Ectodermal cell (in vitro differentiated cells): Measurements from ENCODE around the gene HDHD5.
A peak's percentile ranks its signal among the peaks of the same experiment; 100 is the strongest.

Experiments
- H3K27ac ChIP-seq: 2 replicates; pipeline ENCODE4 v1.7.0; 2013; ENCODE audit warnings: mild to moderate bottlenecking, low read depth, low read length; ENCODE audit not compliant: insufficient read depth, poor library complexity, severe bottlenecking
- H3K27me3 ChIP-seq: 2 replicates; pipeline ENCODE4 v1.7.0; 2013; ENCODE audit warnings: mild to moderate bottlenecking, low read length; ENCODE audit not compliant: insufficient read depth, control insufficient read depth, poor library complexity, severe bottlenecking
- H3K36me3 ChIP-seq: one replicate; pipeline ENCODE4 v1.7.0; 2013; ENCODE audit warnings: low read length; ENCODE audit not compliant: control insufficient read depth, insufficient read depth
- H3K4me1 ChIP-seq: one replicate; pipeline ENCODE4 v1.7.0; 2013; ENCODE audit warnings: low read length; ENCODE audit not compliant: control insufficient read depth, insufficient read depth
- H3K4me3 ChIP-seq: 2 replicates; pipeline ENCODE4 v1.7.0; 2013; ENCODE audit warnings: low read depth, low read length, control low read depth; ENCODE audit not compliant: insufficient read depth
- H3K9me3 ChIP-seq: 2 replicates; pipeline ENCODE4 v1.7.0; 2013; ENCODE audit warnings: mild to moderate bottlenecking, low read length, moderate library complexity; ENCODE audit not compliant: control insufficient read depth
- WGBS, 2 experiments: methylation state at CpG; one replicate each; pipeline ENCODE4 v1.1.7; 2013; ENCODE audit warnings: missing lambda C conversion rate in 2 of 2; 5-methylcytosine and 5-hydroxymethylcytosine counted together

The HDHD5 gene

DNA sequence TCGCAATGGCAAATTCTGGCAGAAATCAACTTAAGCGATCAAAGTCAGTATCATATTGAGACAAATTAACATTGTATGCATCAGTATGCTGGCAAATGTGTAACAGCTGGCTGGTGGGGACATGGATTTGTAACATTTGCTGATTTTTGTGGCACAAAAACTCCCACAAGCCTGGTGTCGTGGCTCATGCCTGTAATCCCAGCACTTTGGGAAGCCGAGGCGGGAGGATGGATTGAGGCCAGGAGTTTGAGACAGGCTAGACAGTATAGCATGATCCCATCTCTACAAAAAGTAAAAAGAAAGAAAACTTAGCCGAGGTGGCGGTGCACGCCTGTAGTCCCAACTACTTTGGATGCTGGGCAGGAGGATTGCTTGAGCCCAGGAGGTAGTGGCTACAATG, 17.6 kb upstream of the HDHD5 start:
- H3K4me1 ChIP-seq: peaks cover 7% of the 10 kb centered on the region
- H3K27me3 ChIP-seq: no peaks in the 10 kb centered on the region
- H3K4me3 ChIP-seq: no peak overlapping the region
- 86 to 94% methylated on average over 8 of the region's 8 CpGs for WGBS, 2 experiments
- no peaks in the 10 kb centered on the region for H3K36me3 ChIP-seq
- no peak overlapping the region for H3K27ac ChIP-seq
- no peaks in the 10 kb centered on the region for H3K9me3 ChIP-seq

DNA sequence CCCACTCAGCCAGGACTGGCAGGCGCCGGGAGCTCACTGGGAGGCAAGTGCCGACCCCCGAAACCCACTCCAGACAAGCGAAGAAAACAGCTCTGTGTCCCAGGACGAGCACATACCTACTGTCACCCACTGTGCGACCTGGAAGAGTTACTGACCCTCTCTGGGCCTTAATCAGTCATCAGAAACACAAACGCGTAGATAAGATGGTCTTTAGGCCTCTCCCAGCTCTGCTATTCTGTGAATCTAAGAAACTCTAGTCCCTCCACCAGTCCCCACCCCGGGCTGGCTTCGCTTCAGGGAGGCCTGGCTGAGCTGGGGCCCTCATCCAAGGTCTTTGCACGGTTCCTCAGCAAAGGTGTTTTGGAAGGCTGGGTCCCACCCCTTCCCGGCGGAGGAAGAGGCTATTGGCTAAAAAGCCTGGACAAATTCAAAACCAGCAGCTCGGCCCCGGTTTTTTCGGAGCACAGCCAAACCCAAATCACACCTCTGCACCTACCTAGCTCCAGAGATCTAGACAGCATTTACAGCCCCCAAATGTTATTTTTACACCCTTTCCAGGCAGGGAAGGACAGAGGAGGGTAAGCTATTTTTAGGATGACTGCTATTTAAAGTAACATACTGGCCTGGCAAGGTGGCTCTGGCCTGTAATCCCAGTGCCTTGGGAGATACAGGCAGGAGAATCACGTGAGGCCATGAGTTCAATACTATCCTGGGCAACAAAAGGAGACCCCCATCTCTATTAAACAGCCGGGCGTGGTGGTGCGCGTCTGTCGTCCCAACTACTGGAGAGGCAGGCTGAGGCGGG, 13.2 kb upstream of the HDHD5 start:
- Histone ChIP-seq H3K9me3 (no peaks in the 10 kb centered on the region), H3K4me3 (peak overlapping the region; percentile 62), H3K36me3 (no peaks in the 10 kb centered on the region), H3K27me3 (no peaks in the 10 kb centered on the region), H3K27ac (peak overlapping the region; percentile 60), H3K4me1 (peaks cover 7% of the 10 kb centered on the region)
- WGBS, 2 experiments: 55 to 57% methylated on average over 24 of the region's 24 CpGs

DNA sequence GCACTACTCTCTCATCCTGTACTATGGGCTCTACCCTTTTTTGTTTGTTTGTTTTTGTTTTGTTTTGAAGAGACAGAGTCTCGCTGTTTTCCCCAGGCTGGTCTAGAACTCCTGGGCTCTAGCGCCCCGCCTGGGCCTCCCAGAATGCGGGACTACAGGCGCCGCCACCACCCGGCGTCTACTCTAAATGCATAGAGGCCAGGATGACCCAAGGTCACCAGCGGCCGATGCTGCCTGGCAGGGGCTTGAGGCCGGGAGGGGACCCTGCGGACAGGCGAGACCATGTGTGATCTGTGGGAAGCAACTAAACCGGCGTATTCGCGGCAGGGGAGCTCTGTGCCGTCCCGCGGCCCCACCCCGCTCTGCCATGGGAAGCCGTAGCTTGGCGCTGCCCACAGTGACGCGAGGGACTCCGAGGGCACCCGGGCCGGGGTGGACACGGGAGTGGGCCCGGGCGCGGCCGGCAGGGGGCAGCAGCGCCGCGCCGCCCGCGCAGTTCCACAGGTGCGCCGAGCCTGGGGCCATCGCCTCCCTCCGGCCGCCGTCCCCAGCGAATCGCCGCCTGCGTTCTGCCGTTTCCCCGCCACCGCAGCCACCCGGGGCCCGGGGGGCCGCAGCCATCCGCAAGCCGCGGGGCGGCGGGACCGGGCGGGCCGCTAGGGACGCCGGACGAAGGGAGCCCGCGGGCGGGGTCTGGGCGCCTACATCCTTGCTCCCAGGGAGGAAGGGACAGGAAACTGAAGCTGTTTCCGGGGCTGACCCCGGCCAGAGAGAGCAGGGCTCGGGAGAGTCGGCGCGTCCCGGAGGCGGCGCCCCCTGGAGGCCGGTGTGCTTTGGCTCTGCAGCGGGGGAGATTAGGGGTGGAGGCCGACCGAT, 12.3 kb upstream of the HDHD5 start:
- H3K4me3 ChIP-seq: peak overlapping the region; percentile 62

DNA sequence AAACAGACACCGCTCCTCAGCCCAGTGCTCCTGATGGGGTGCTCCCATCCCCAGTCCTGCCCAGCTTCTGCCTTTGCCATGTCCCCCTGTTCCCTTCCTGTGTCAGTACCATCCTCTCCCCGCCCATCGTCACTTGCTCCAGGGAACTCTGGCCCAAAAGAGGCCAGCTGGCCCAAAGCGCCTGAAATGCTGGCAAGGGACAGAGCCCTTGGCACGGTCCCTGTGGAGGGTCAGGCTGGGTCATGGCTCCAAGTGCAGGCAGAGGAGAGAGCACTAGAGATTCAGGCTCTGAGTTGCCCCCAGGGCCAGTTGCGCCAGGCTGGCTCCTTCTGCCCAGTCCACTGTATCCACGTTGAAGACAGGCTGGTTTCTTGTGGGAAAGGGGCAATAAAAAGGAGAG, 8.4 kb upstream of the HDHD5 start:
- Histone ChIP-seq H3K36me3 (no peaks in the 10 kb centered on the region), H3K27ac (no peak overlapping the region), H3K27me3 (no peaks in the 10 kb centered on the region), H3K4me1 (peaks cover 6% of the 10 kb centered on the region), H3K4me3 (no peak overlapping the region), H3K9me3 (no peaks in the 10 kb centered on the region)
- 85 to 90% methylated on average over 7 of the region's 7 CpGs for WGBS, 2 experiments

More for the DNA sequence above, 12.3 kb upstream of the HDHD5 start:
- Histone ChIP-seq H3K9me3 (no peaks in the 10 kb centered on the region), H3K27me3 (no peaks in the 10 kb centered on the region), H3K36me3 (no peaks in the 10 kb centered on the region), H3K4me1 (peaks cover 7% of the 10 kb centered on the region), H3K27ac (peak overlapping the region; percentile 81)
- 1% methylated on average over 83 of the region's 83 CpGs for WGBS, 2 experiments

DNA sequence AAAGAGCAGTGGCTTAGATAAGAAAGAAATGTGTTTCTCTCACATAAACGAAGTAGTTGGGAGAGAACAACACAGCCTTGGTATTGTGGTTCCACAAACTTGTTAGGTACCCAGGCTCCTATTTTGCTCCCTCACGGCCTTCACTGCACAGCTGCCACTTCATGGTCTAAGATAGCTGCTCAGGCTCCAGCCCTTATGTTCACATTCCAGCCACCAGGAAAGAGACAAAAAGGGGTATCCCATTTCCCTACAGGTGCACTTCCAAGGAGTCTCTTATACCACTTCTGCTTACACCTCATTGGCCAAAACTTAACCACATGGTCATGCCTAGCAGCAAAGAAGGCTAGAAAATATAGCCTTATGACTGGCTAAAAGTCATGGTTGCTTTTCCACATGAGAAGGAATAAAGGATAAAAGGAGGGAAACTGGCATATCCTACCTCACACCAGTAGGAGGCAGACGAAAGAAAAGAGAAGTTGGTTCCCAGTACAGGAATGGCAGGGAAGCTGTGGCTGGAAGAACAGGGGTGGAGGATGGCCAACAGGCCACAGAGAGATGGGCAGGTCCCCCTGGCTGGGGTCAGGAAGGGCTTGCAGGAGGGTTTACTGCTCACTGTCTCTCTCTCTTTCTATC, 5.4 kb upstream of the HDHD5 start:
- no peaks in the 10 kb centered on the region for H3K36me3 ChIP-seq
- WGBS, 2 experiments: 84 to 88% methylated on average over 3 of the region's 3 CpGs
- H3K4me3 ChIP-seq: no peak overlapping the region
- no peaks in the 10 kb centered on the region for H3K27me3 ChIP-seq
- no peaks in the 10 kb centered on the region for H3K9me3 ChIP-seq
- H3K27ac ChIP-seq: no peak overlapping the region
- no peaks in the 10 kb centered on the region for H3K4me1 ChIP-seq

DNA sequence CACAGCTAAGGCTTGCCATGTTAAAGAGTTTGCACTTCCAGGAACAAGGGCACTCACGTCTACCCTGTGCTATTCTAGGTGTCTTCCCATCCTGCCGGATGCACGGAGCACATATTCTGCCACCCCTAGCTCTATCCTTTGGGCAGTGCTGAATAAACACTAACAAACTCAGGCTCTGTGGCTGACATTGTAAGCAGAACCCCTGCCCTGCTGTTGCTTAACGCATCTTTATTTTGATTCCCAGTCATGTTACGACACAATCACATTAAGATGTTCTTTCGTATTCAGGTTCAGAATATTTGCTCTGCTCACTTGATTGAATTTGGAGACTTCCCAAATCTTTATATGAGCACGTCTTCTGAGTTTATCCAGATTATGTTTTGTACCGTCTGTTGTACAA, 3.7 kb upstream of the HDHD5 start:
- H3K36me3 ChIP-seq: no peaks in the 10 kb centered on the region
- no peaks in the 10 kb centered on the region for H3K4me1 ChIP-seq
- WGBS, 2 experiments: 81 to 82% methylated on average over 8 of the region's 8 CpGs
- no peaks in the 10 kb centered on the region for H3K9me3 ChIP-seq
- H3K4me3 ChIP-seq: no peak overlapping the region
- H3K27me3 ChIP-seq: no peaks in the 10 kb centered on the region
- no peak overlapping the region for H3K27ac ChIP-seq

DNA sequence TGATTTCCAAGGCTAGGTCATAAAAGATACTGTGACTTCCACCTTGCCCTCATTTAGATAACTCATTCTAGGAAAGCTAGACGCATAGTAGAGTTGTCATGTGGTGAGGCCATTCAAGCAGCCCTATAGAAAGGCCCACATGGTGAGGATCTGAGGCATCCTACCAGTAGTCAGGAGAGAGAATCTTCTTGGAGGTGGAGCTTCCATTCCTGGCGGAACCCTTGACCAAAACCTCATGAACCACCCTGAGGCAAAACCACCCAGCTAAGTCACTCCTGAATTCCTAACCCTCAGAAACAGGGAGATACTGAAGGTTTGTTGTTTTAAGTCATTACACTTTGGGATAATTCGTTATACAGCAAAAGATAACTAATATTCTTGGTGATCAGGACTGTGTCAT, 2.9 kb upstream of the HDHD5 start:
- Histone ChIP-seq H3K27ac (no peak overlapping the region), H3K4me1 (no peaks in the 10 kb centered on the region), H3K27me3 (no peaks in the 10 kb centered on the region), H3K9me3 (no peaks in the 10 kb centered on the region), H3K4me3 (no peak overlapping the region), H3K36me3 (no peaks in the 10 kb centered on the region)
- 70 to 76% methylated on average over 3 of the region's 3 CpGs for WGBS, 2 experiments

DNA sequence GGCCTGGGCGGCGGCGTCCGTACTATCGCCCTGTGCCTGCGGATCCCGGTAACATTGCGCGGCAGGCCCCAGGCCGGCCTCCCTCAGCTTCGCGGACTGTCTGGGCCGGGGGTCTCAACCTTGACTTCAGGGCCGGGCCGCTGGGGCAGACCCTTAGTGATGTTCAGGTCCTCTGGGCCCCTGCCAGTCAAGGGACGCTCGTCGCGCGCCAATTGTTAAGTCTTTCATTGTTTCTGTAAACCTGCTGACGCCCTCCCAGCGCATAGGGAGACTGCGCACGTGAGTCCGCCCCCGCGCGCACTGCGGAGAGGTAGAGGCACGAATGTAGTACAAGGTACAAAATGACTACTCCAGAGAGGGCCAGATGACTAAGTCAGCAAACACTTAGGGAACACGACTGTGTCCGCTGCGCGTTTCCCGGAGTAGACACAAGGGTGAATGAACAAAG, 451 bp upstream of the HDHD5 start:
- no peaks in the 10 kb centered on the region for H3K4me1 ChIP-seq
- H3K9me3 ChIP-seq: no peaks in the 10 kb centered on the region
- no peak overlapping the region for H3K27ac ChIP-seq
- WGBS, 2 experiments: 75 to 79% methylated on average over 35 of the region's 35 CpGs
- peak overlapping the region; percentile 45 for H3K4me3 ChIP-seq
- H3K27me3 ChIP-seq: no peaks in the 10 kb centered on the region
- H3K36me3 ChIP-seq: no peaks in the 10 kb centered on the region

DNA sequence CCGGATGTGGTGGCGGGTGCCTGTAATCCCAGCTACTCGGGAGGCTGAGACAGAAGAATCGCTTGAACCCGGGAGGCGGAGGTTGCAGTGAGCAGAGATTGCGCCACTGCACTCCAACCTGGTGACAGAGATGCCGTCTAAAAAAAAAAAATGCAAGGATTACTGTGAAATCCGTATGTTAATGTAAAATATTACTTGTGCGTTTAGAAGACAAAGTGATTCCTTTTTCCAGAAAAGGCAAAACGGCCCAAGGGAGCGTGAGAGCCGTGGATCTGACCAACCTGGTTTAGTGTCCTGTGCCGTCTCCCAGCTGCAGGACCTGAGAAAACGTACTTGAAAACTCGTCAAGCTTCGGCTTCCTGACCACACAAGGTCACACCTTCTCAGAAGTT, 905 bp downstream of the HDHD5 start:
- Histone ChIP-seq H3K4me1 (no peaks in the 10 kb centered on the region), H3K27ac (no peak overlapping the region), H3K4me3 (peak overlapping the region; percentile 45), H3K9me3 (no peaks in the 10 kb centered on the region), H3K27me3 (no peaks in the 10 kb centered on the region), H3K36me3 (no peaks in the 10 kb centered on the region)
- WGBS, 2 experiments: 66% methylated on average over 17 of the region's 17 CpGs

DNA sequence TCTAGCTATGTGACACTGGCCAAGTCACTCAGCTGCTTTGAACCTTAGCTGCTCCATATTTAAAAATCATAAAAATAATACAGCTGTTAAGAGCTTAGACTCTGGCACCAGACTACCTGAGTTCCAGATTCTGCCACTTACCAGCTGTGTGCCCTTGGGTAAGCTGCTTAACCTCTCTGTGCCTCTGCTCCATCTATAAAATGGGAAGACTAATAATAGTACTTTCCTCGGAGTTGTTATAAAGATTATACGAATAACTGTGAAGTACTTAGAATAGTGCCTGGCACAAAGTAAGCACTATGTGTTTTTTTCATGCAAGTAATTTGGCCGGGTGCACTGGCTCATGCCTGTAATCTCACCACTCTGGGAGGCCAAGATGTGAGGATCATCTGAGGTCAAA, 1.4 kb downstream of the HDHD5 start:
- H3K27me3 ChIP-seq: no peaks in the 10 kb centered on the region
- H3K36me3 ChIP-seq: no peaks in the 10 kb centered on the region
- no peaks in the 10 kb centered on the region for H3K4me1 ChIP-seq
- 95 to 97% methylated on average over 3 of the region's 3 CpGs for WGBS, 2 experiments
- H3K9me3 ChIP-seq: no peaks in the 10 kb centered on the region
- H3K27ac ChIP-seq: no peak overlapping the region
- no peak overlapping the region for H3K4me3 ChIP-seq
